SK-N-MC (cell line): ENCODE measurements around the gene DNAH14.

Experiments used
- EZH2 ChIP-seq: fragments of 200-600 bp; sonication (generic); IDR thresholded peaks from one replicate; pipeline ENCODE4 v1.6.1; 2017; ENCODE audit warnings: antibody characterized with exemption
- FOXP2 ChIP-seq: optimal IDR thresholded peaks from 2 replicates; pipeline ENCODE3; 2011; ENCODE audit warnings: mild to moderate bottlenecking, moderate library complexity; ENCODE audit not compliant: insufficient read depth; ENCODE audit errors: extremely low read length, control extremely low read depth
- POLR2AphosphoS5 ChIP-seq: IDR thresholded peaks from 2 replicates; pipeline ENCODE4 v1.6.1; 2012; ENCODE audit warnings: mild to moderate bottlenecking, low read depth, low read length, borderline replicate concordance

GRCh38 chr1:225396357-225396756 is 466.9 kb downstream of the DNAH14 start:
- TF ChIP-seq EZH2 (no peak), POLR2AphosphoS5 (no peak), FOXP2 (no peak)
